Measurements from ENCODE around the gene MYOM1.
A peak's percentile ranks its signal among the peaks of the same experiment; 100 is the strongest.

MYOM1 gene

GRCh38 chr18:3183103-3183717 is 36.6 kb downstream of the MYOM1 start:
- no peak for DNase-seq

- no peak for DNase-seq
These were observed 39.4 kb downstream of the MYOM1 start for GRCh38 chr18:3180325-3180724.

- no peak for DNase-seq
These were observed 40.2 kb downstream of the MYOM1 start for GRCh38 chr18:3179430-3180089.

- peak; percentile 54 for DNase-seq
These were observed 41.7 kb downstream of the MYOM1 start for GRCh38 chr18:3177902-3178687.

GRCh38 chr18:3175195-3175758 is 44.5 kb downstream of the MYOM1 start:
- no peak for DNase-seq

GRCh38 chr18:3172097-3172496 is 47.7 kb downstream of the MYOM1 start:
- no peak for DNase-seq

GRCh38 chr18:3171631-3172030 is 48.1 kb downstream of the MYOM1 start:
- no peak for DNase-seq

- DNase-seq = no peak
These were observed 49.2 kb downstream of the MYOM1 start for GRCh38 chr18:3170441-3171161.

GRCh38 chr18:3164381-3164780 is 55.4 kb downstream of the MYOM1 start:
- no peak for DNase-seq

GRCh38 chr18:3163968-3164367 is 55.8 kb downstream of the MYOM1 start:
- no peak for DNase-seq

GRCh38 chr18:3162181-3162580 is 57.6 kb downstream of the MYOM1 start:
- DNase-seq = no peak

- no peak for DNase-seq
These were observed 59.9 kb downstream of the MYOM1 start for GRCh38 chr18:3159830-3160229.

- no peak for DNase-seq
These were observed 62.2 kb downstream of the MYOM1 start for GRCh38 chr18:3157606-3158005.

- no peak for DNase-seq
These were observed 62.7 kb downstream of the MYOM1 start for GRCh38 chr18:3157086-3157485.

- DNase-seq = no peak
These were observed 63.5 kb downstream of the MYOM1 start for GRCh38 chr18:3156325-3156640.

- DNase-seq = no peak
These were observed 65.6 kb downstream of the MYOM1 start for GRCh38 chr18:3154214-3154613.

GRCh38 chr18:3153107-3153704 is 66.6 kb downstream of the MYOM1 start:
- no peak for DNase-seq

GRCh38 chr18:3152294-3152693 is 67.5 kb downstream of the MYOM1 start:
- DNase-seq = no peak

- peak; percentile 55 for DNase-seq
These were observed 68.1 kb downstream of the MYOM1 start for GRCh38 chr18:3151399-3152264.

- no peak for DNase-seq
These were observed 69.1 kb downstream of the MYOM1 start for GRCh38 chr18:3150688-3151087.

GRCh38 chr18:3150274-3150673 is 69.5 kb downstream of the MYOM1 start:
- no peak for DNase-seq

Measured in CD4-positive, alpha-beta T cell treated with Interleukin-17A for 1 hour (primary cell).